Femur (tissue), 1 donor: ENCODE data around the gene SKI.
"Not testable (repeated sequence)": the region's sequence is repeated elsewhere in the genome, so short reads cannot be mapped to it uniquely, and the experiment has no call there.

Source experiments
- DNase-seq: peaks from one replicate; pipeline ENCODE4 v3.0.0-alpha.2; 2017

The SKI gene

DNA sequence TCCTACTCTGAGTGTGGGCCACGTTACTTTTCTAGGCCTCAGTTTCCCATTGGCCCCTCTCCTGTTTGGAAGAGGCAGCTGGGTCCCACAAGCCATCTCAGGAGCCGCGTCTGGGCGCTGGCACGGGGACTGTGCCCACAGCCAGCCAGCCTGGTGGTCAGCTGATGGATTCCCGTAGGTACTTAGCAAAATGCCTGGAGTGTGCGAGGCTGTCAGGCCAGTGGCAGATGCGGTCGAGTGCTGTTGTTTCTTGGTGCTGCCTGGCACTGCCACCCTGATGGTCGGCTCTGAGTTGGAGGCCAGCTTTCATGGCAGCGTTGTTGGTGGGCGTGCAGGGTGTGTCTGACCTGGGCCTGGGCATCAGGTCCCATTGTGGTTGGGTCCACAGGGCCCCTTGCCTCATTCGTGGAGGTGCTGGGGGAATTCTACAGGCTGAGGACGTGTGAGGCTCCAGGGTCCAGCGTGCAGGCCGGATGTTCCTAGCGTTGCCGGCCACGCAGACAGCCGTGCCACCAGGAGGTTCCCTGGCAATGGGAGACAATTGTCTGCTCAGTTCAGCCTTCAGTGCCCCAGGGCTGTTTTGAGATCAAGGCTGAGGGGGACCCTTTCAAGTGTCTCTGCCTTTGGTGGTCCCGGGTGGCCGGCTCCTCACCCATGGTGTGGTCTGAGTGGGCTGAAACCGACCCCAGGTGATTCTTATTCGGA is 20.9 kb downstream of the SKI start:
- peak; percentile 19 for DNase-seq

GRCh38 chr1:2249559-2249906 is 21.4 kb downstream of the SKI start:
- no peak for DNase-seq

- peak; percentile 38 for DNase-seq
Observed at GRCh38 chr1:2250721-2251281, 22.7 kb downstream of the SKI start.

DNA sequence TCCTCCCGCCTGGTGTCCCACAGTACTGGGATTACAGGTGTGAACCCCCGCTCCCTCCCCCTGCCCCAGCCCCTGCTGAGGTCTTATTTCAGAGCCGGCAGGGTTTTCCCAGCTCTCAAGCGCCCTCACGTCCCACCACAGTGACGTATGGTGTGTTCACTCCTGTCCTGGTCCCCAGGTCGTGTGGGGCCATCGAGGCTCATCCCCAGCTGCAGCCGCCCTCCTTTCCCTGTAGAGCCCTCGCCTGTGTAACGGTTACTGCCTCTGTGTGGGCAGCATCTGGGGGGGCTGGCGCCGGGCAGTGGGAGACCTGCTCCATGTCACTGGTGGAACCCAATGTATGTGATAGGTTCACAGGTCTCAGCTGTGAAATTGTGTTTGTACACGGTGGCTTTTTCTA is 23.2 kb downstream of the SKI start:
- DNase-seq, result no peak

- DNase-seq, result peak; percentile 74
Observed at GRCh38 chr1:2251786-2252185, 23.7 kb downstream of the SKI start.

GRCh38 chr1:2252423-2252822 is 24.3 kb downstream of the SKI start:
- DNase-seq, result no peak

- DNase-seq, result no peak
Observed at GRCh38 chr1:2253036-2253796, 25.1 kb downstream of the SKI start.

DNA sequence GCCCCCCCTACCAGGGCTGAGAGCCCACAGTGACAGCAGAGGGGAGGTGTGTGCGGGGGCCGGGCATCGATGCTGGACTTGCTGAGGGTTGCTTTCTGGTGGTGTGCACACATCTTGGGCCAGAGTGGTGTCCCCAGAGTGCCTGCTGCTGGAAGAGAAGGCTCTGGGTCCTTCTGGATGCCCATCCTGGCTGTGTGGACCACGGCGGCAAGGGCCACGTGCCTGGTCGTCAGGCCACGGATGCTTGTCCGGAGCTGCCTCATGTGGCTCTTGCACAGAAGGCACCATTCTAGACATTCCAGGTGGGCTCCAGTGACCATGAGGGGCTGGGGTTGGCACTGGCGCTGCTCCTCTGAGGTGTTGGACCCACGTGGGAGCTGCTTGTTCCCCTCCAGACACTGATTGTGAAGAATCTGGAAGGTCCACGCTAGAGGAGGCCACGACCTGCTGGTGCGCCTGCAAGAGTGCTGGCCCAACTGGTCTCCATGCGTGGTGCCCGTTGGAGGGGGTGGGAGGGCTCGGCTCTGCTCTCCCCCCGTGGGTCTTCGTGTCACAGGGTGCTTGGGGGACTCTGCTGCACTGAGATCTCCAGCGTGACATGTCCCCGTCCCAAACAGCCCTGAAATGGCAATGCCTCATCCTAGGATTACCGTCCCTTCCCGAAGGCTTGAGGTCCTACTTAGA is 25.8 kb downstream of the SKI start:
- no peak for DNase-seq

DNA sequence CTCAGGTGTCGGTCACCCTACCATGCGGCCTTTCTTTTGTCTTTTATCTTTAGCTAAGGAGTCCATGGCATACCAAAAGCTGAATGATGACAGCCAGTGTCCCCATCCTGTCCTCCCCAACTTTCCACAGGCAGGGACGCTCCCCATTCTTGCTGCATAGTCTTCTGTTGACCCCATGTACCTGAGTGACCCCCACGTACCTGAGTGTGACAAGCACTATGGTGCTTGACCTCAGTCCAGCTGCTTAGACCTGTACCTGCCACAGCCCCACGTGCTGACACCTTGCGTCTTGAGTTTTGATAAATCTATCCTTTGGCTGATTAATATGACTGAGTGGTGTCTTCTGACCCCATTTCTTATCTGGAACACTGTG is 26.9 kb downstream of the SKI start:
- no peak for DNase-seq

DNA sequence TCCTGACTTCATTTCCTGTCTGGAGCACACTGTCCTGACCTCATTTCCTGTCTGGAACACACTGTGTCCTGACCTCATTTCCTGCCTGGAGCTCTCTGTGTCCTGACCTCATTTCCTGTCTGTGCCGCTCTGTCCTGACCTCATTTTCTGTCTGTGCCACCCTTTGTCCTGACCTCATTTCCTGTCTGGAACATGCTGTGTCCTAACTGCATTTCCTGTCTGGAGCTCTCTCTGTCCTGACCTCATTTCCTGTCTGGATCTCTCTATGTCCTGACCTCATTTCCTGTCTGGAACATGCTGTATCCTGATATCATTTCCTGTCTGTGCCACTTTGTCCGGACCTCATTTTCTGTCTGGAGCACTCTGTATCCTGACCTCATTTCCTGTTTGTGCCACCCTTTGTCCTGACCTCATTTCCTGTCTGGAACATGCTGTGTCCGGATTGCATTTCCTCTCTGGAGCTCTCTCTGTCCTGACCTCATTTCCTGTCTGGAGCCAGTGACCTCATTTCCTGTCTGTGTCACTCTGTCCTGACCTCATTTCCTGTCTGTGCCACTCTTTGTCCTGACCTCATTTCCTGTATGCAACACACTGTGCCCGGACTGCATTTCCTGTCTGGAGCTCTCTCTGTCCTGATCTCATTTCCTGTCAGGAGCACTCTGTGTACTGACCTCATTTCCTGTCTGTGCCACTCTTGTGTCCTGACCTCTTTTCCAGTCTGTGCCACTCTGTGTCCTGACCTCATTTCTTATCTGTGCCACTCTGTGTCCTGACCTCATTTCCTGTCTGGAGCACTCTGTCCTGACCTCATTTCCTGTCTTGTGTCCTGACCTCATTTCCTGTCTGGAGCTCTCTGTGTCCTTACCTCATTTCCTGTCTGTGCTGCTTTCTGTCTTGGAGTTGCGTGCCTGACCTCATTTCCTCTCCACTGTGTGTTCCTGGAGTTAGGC is 27.6 kb downstream of the SKI start:
- DNase-seq, result peak; percentile 76

- no peak for DNase-seq
Observed at GRCh38 chr1:2256435-2257244, 28.5 kb downstream of the SKI start.

- peak; percentile 79 for DNase-seq
Observed at GRCh38 chr1:2257245-2257627, 29.1 kb downstream of the SKI start.

DNA sequence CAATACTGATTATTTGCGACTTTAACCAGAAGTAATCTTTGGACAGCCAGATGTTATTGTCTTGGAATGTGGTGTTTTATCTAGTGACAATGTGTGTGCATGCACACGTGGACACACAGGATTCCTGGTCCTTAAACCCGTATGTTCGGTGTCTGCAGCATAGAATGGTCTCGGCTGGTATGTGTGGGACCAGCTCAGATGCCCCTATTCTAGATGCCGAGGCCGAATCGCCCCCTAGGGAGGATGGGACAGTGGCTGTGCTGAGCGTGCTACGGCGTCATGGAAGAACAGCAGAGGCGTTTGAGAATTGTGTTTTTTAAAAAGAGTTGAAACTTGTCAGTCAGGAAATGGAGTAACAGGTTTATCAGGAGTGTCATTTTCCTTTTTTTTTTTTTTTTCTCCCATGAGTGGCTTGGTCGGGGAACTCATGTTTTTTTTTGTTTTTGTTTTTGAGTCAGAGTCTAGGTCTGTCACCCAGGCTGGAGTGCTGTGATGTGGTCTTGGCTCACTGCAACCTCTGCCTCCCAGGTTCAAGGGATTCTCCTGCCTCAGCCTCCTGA is 30.1 kb downstream of the SKI start:
- DNase-seq, result no peak

DNA sequence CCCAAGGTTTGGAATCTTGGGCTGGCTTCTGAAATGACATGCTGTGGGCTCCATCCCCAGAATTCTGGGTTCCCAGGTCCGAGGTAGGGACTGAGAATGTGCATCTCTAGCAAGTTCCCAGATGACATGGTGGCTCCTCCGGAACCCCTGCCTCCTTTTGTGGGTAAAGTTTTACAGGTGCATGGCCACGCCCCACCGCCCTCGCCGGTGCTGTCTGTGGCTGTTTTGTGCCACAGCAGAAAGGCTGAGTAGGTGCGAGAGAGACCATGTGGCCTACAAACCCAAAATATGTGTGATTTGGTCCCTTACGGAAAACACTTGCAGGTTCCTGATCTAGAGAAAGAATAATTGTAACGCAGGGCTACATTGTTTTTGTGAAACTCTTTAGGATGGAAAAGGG is 30.9 kb downstream of the SKI start:
- no peak for DNase-seq

- no peak for DNase-seq
Observed at GRCh38 chr1:2259668-2260402, 31.7 kb downstream of the SKI start.

GRCh38 chr1:2260470-2260869 is 32.4 kb downstream of the SKI start:
- DNase-seq, result not testable (repeated sequence)

DNA sequence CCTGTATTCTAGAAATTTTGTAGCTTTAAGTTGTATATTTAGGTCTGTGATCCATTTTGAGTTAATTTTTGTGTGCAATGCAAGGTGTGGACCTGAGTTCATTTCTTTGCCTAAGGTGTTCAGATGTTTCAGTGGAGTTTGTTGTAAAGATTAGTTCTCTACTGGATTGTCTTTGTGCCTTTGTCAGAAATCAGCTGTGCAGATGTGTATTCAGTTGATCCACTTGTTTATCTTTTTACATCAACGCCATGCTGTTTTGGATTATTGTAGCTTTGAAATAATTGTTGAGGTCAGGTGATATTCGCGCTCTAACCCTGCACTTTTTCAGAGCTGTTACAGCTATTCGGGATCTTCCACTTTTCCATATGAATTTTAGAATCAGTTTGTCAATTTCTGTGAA is 32.8 kb downstream of the SKI start:
- DNase-seq, result no peak

- not testable (repeated sequence) for DNase-seq
Observed at GRCh38 chr1:2261476-2262395, 33.6 kb downstream of the SKI start.

GRCh38 chr1:2266301-2266975 is 38.3 kb downstream of the SKI start:
- no peak for DNase-seq
